ENCODE results near the gene KRTAP9-1. TPM values are rescaled to one million over a fixed set of nuclear protein-coding genes. Genes with fewer than 3 reads are reported as not detected.

The KRTAP9-1 gene
- total and polyA plus RNA-seq, 2 of the 13 experiments (the other 11 are each of a cell fraction or from before 2014, with no cell fraction given): not detected

- Histone ChIP-seq H3K4me3 (replicated peaks in 1 of 3; ENCODE audit: insufficient read depth in 1 of 3, low read depth in 2 of 3, low read length in 3 of 3) (no peak overlapping the region), H3K27me3 (ENCODE audit: control insufficient read depth in 1 of 2, insufficient read depth in 2 of 2, low read length in 2 of 2) (no peaks in the 10 kb centered on the region), H3K9me3 (ENCODE audit: low read length) (no peaks in the 10 kb centered on the region), H3K27ac (ENCODE audit: extremely low read length, insufficient read depth, low read length) (no peak overlapping the region), H2AFZ (ENCODE audit: low read length) (no peak overlapping the region), H3K36me3 (replicated peaks in 1 of 2; ENCODE audit: control insufficient read depth in 1 of 2, insufficient read depth in 2 of 2, low read length in 2 of 2) (no peaks in the 10 kb centered on the region), H4K20me1 (ENCODE audit: insufficient read depth, low read length) (no peaks in the 10 kb centered on the region), H3K79me2 (ENCODE audit: insufficient read depth, low read length) (no peaks in the 10 kb centered on the region), H3K4me1 (ENCODE audit: insufficient read depth, low read length) (no peaks in the 10 kb centered on the region), H3K9ac (ENCODE audit: insufficient read depth, low read depth, low read length) (no peak overlapping the region), H3K4me2 (ENCODE audit: low read depth, low read length) (no peak overlapping the region)
- intact Hi-C loops (cut with micrococcal nuclease; ENCODE audit: unreplicated experiment): no loop called here
- POLR2A ChIA-PET: no interaction called here
- in situ Hi-C loops (cut with HindIII; ENCODE audit: extremely low pct_ligation_motif_present, low pct_unique_long_range_greater_than_20kb): no loop called here
- WGBS (ENCODE audit: low lambda C conversion rate): 23% methylated on average over 4 of the region's 5 CpGs
- DNase-seq (ENCODE audit: low spot score): no peak
- no peak for FAIRE-seq
- BruUV-seq (replicated peaks): no TSS peak
- TF ChIP-seq ZNF782 (CRISPR knock-in tag; IDR thresholded peaks at IDR 0.05; ENCODE audit: borderline replicate concordance): no peak
- TF ChIP-seq SKI (IDR thresholded peaks at IDR 0.05; ENCODE audit: partially characterized antibody): no peak
- TF ChIP-seq SUZ12 (IDR thresholded peaks at IDR 0.05; ENCODE audit: low read depth, low read length): no peak
- TF ChIP-seq ARID4A (CRISPR knock-in tag; IDR thresholded peaks at IDR 0.05; ENCODE audit: borderline replicate concordance): no peak
- TF ChIP-seq TSC22D2 (CRISPR knock-in tag; IDR thresholded peaks at IDR 0.05; ENCODE audit: borderline replicate concordance): no peak
- no peak for TF ChIP-seq ZSCAN21 (CRISPR knock-in tag; IDR thresholded peaks at IDR 0.05; ENCODE audit: borderline replicate concordance)
- TF ChIP-seq ZNF724P (CRISPR knock-in tag; IDR thresholded peaks at IDR 0.05; ENCODE audit: borderline replicate concordance): no peak
- no peak for TF ChIP-seq MAX (IDR thresholded peaks at IDR 0.05)
- no peak for TF ChIP-seq RFXAP (CRISPR knock-in tag; IDR thresholded peaks at IDR 0.05; ENCODE audit: borderline replicate concordance)
- no peak for ATAC-seq
- CTCF ChIA-PET (ENCODE audit: low intra/inter-chr PET ratio, low total read pairs): no interaction called here
Observed at GRCh38 chr17:41199421-41200078, 9.9 kb downstream of the KRTAP9-1 start.
